NCI-H460 (cell line): ENCODE measurements around the gene TXN. TPM values are rescaled to one million over a fixed set of nuclear protein-coding genes. Genes with fewer than 3 reads are reported as not detected.
"Not testable (repeated sequence)": the region's sequence is repeated elsewhere in the genome, so short reads cannot be mapped to it uniquely, and the experiment has no call there.

Source experiments
- DNase-seq: peaks from one replicate; pipeline ENCODE4 v3.0.0-alpha.2; 2016; ENCODE audit warnings: low read depth; ENCODE audit errors: extremely low read depth
- total RNA-seq: library from RNA; depleted of rRNA; stranded (reverse); fragments of >200 nt; shearing (Covaris generic); gene quantifications from 2 replicates; pipeline ENCODE4 v1.2.3, GENCODE V29; 2014; rRNA removed

TXN gene
- total RNA-seq, 1 experiment from 2014 or later = 1,237 TPM

DNA sequence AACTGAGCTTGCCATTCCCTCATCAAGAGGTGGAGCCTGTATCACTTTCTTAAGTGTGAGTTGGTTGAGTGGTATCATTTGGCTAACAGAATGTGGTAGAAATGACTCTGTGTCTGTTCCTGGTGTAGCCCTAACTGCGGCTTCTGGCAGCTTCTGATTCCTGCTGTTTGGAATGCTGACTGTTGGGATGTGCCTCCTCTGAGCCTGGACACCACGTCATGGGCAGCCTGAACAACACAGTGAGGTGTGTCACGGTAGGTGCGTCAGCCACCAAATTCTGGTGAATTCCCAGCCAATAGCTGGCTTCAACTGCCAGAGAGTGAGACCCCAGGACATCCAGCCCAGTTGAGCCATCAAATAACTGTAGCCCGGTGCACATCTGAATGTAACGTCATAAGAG, 42.2 kb downstream of the TXN start:
- no peak for DNase-seq

GRCh38 chr9:110213413-110214044, 42.8 kb downstream of the TXN start:
- DNase-seq = no peak

GRCh38 chr9:110208031-110208430, 48.3 kb downstream of the TXN start, which contains the start of gene C9orf152:
C9orf152 (minus strand) TSS chr9:110208159; CDS start chr9:110207579, 580 bp downstream.
- DNase-seq = no peak

DNA sequence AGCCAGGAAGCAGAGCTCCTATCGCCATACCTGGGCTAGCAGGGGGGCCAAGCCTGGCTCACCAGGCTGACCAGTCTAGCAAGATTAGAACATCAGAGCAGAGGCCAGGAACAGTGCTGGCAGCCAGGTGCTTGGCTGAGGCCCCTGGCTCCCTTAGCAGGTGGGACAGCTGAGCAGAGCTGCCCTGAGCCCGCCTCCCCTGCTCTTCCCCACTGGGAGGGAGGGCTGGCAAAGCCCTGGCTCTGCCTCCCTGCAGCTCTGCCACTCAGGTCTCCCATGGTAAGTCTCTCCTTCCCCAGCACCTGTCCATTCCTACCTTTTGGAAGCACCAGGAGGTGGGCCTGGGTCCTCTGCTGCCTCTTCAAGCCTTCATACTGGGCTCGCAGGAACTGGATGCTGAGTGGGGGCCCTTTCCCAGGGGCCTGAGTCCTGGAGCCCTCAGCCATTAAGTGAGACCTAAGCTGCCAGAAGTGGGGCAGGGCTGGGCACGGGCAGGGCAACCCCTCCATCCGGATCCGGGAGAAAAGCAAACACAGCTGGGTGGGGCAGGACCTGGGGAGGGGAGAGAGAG, 49.2 kb downstream of the TXN start:
- DNase-seq = no peak

DNA sequence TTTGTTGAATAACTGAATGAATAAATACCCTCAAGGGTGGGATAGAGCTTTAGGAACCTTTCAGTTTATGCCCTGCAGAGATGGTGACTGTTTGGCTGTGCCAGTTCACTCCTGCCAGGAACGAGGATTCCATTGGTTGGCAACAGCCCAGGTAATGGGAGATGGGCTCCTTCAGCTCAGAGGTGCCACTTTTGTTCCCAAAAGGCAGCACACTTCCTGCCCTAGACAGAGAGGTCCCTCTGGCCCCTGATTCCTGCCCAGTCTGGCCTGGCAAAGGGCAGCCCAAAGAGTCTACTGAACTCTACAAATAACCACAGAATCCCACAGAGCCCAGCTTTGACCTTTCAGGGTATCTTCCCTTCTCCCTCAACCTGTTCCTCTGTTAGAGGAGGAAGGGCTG, 49.9 kb downstream of the TXN start:
- DNase-seq = no peak

DNA sequence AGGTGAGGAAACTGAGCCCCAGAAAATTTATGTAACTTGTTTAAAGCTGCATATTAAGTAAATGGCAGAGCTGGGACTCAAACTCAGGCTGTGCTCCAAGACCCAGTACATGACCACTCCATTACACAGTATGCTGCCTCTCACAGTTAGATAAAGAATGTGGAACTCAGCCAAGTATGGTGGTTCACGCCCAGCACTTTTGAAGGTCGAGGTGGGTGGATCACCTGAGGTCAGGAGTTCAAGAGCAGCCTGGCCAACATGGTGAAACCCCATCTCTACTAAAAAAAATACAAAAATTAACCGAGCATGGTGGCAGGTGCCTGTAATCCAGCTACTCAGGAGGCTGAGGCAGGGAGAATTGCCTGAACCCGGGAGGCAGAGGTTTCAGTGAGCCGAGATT, 50.7 kb downstream of the TXN start:
- not testable (repeated sequence) for DNase-seq

DNA sequence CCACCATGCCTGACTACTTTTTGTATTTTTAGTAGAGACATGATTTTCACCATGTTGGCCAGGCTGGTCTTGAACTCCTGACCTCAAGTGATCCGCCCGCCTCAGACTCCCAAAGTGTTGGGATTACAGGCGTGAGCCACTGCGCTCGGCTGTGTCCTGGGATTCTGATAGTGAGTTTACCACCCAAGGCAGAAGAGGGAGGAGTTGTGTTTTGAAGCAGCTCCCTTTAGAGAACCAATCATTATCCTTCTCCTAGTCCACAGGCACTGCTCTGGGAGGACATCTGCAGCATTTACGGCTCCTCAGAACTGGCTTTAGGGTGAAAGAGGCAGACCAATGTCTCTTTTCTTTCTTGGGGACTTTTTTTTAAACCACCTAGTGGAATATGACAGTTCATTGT, 54.1 kb downstream of the TXN start:
- DNase-seq = no peak

GRCh38 chr9:110199643-110200042, 56.7 kb downstream of the TXN start:
- no peak for DNase-seq

- DNase-seq = no peak
Observed at GRCh38 chr9:110198357-110198756, 58.0 kb downstream of the TXN start.

GRCh38 chr9:110197330-110198187, 58.7 kb downstream of the TXN start:
- no peak for DNase-seq

DNA sequence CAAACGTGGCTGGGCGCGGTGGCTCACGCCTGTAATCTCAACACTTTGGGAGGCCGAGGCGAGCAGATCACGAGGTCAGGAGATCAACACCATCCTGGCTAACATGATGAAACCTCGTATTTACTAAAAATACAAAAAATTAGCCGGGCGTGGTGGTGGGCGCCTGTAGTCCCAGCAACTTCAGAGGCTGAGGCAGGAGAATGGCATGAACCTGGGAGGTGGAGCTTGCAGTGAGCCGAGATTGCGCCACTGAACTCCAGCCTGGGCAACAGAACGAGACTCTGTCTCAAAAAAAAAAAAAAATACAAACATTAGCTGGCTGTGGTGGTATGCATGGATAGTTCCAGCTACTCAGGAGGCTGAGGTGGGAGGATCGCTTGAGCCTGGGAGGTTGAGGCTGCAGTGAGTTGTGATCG, 60.2 kb downstream of the TXN start:
- not testable (repeated sequence) for DNase-seq

Other genes with a start within 250 kb of the TXN start
- gene C9orf152, start 48.3 kb downstream of the TXN start, total RNA-seq = not detected in 2 replicates
- not detected in 2 replicates for gene TXNDC8, start 81.4 kb upstream of the TXN start, total RNA-seq